HTR-8/SVneo (cell line): ENCODE data around the gene KIAA1671.
A peak's percentile ranks its signal among the peaks of the same experiment; 100 is the strongest.

Experiments
- DNase-seq: peaks from one replicate; pipeline ENCODE4 v3.0.0; 2011; ENCODE audit warnings: low spot score, mixed read lengths; ENCODE audit not compliant: insufficient read length
- FAIRE-seq: peaks from 2 replicates; lab custom pipeline; 2011; peaks lifted over from hg19 to GRCh38; lab: Jason Lieb, UNC

KIAA1671 gene

DNA sequence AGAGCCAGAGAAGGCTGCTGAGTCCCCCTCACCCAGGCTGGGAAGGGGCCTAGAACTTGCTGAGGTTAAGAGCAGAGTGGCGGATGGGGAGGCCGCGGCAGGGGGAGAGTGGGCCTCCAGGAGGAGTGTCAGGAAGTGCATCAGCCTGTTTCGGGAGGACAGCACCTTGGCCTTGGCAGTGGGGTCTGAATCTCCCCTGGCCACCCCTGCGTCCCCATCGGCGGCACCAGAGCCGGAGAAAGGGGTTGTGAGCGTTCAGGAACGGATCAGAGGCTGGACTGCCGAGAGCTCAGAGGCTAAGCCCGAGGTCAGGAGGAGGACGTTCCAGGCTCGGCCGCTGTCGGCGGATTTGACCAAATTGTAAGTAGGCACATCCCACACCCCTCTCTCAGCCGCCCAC lies 76.7 kb downstream of the KIAA1671 start:
- FAIRE-seq (no peak), DNase-seq (no peak)

GRCh38 chr22:25030636-25031035 lies 78.1 kb downstream of the KIAA1671 start:
- no peak for DNase-seq
- FAIRE-seq = no peak

DNA sequence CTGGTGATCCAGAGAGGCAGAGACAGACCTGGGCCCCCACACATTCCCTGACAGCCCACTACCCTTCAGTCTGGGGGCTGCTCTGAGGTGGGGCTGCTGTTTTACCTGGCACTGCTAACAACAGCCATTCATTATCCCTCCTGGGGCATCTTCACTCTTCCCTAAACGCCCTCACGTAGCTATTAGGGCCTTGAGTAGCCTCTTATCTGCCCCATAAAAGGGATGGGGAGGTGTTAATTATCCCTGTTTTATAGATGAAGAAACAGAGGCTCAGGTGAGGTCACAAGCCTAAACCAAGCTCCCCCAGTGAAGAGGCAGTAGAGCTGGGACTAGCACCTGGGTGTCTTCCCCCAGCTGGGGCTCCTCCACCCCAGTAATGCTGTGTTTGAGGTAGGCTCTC lies 79.5 kb downstream of the KIAA1671 start:
- FAIRE-seq = no peak

DNA sequence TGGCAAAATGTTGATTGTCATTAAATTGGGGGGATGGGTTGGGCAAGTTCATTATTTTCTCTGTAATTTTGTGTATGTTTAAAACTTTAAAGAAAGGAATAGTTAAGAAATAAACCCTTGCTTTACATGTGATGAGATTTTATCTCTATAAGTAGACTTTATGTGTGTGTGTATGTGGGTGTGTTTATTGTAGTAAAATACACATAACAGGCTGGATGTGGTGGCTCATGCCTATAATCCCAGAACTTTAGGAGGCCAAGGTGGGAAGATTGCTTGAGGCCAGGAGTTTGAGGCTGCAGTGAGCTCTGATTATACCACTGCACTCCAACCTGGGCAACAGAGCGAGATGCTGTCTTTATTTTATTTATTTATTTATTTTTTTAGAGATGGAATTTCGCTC lies 83.2 kb downstream of the KIAA1671 start:
- no peak for FAIRE-seq
- DNase-seq = no peak

More for the DNA sequence above, 79.5 kb downstream of the KIAA1671 start:
- DNase-seq = no peak

DNA sequence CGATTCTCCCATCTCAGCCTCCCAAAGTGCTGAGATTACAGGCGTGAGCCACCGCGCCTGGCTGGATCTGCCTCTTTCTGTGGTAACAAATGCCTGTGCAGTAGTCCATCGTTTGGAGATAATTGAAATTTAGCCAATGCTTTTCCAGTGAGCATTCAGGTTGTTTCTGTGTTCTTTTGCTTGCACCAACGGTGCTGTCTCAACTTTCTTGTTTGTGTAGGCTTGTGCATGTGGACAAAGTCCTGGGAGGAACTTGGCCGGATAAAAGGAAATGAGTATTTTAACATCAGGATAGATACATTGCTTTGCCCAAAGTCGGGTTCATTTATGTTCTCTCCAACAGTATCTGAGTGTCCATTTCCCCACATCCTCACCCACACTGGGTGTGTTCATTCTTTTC lies 85.7 kb downstream of the KIAA1671 start:
- FAIRE-seq (no peak), DNase-seq (no peak)

- DNase-seq = no peak
- no peak for FAIRE-seq
Measured at GRCh38 chr22:25038771-25039170, 86.3 kb downstream of the KIAA1671 start.

DNA sequence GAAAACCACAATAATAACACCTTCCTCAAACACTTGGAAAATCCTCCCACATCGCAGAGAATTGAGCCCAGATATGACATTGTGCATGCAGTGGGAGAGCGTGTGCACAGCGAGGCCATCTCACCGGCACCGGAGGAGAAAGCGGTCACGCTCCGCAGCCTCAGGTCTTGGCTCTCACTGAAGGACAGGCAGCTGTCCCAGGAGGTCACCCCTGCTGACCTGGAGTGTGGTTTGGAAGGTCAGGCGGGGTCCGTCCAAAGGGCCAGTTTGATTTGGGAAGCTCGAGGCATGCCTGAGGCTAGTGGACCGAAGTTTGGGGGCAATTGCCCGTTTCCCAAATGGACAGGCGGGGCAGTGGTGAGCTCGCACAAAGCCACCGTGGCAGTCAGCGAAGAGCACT lies 86.7 kb downstream of the KIAA1671 start:
- DNase-seq (no peak), FAIRE-seq (no peak)

DNA sequence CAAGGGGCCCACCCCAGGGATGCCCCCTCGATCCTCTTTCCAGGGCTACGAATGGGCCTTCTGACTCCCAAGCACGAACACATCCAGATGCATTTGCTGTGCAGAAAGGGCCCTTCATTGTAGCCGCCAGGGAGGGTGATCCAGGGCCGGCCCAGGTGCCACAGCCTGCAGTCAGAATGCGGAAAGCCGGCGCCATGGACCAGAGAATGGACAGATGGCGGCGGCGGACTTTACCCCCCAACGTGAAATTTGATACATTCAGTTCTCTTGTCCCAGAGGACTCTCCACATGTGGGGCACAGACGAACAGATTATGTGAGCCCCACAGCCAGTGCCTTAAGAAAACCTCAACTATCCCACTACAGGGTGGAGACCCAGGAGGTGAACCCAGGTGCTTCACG lies 87.2 kb downstream of the KIAA1671 start:
- DNase-seq = no peak
- no peak for FAIRE-seq

DNA sequence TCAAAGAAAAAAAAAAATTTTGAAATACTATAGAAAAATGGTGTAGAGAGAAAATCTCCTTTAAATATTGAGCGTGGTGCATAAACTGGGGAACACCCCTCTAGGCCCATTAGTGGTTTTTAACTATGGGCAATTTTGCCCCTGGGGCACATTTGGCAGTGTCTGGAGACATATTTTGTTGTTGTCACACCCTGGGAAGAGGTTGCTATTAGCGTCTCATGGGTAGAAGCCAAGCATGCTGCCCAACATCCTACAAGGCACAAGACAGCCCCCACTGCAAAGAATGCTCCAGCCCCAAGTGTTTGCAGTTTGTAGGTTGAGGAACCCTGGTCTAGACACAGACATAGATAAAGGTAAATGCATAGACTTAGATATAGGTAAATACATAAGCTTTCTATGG lies 92.6 kb downstream of the KIAA1671 start:
- FAIRE-seq = no peak
- DNase-seq = no peak

- no peak for FAIRE-seq
- DNase-seq = no peak
Measured at GRCh38 chr22:25048071-25048470, 95.6 kb downstream of the KIAA1671 start.

DNA sequence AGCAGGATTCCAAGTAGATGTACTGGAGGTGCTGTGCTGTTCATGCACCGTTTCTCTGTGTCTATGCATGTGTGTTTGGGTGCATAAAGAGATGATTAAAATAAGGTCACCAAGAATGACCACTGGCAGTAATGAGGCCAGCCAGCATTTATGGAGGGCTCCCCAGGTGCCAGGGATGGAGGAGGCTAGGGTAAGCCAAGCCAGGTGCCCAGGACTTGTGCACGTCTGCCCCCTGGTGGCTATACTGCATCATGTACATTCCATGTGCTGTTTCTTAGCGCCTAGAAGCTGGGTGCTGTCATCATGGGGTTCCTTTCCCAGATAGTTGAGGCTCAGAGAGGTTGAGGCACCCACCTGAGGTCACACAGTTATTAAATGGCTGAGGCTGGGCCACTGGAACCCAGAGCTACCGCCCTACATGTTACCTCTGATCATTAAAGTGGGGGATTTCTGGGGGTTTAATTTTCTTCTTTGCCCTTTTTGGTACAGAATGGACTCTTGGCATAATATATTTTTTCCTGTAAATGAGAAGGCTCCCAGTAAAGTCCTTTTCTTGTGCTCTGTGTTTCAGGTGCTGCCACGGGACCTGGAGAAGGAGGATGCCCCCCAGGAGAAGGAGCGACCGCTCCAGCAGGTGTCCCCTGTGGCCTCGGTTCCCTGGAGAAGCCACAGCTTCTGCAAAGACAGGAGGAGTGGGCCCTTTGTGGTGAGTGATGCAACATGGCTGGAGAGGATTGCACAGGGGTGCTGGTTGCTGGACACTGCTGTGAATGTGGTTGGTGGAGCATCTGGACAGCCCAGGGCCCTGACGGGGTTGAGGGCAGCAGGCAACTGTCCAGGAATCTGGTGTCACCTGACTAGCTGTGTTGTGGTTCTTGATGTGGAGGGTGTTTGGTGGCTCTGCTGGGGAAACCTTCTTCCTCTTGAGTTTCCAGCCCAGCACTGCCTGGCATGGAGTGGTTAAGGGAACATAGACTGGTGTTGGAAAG lies 96.4 kb downstream of the KIAA1671 start:
- FAIRE-seq = no peak
- peak; percentile 64 for DNase-seq

DNA sequence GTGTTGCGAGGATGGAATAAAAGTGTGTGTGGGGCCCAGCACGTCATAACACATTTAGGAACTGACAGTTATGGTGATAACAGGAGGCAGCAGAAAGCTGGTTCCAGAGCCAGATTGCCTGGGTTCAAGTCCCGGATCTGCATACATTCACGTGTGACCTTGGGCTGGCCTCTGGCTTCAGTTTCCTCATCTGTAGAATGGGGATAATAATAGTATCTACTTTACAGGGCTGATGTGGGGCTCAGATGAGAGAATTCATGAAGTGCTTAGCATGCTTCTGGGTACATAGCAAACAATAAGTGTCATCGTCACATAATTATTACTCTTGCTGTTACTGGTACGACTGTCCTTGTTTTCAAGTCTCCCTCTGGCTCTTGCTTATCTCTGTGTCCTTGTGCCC lies 97.3 kb downstream of the KIAA1671 start:
- no peak for FAIRE-seq
- no peak for DNase-seq

GRCh38 chr22:25050566-25050965 lies 98.0 kb downstream of the KIAA1671 start:
- FAIRE-seq (no peak), DNase-seq (no peak)

- DNase-seq = no peak
- FAIRE-seq = no peak
Measured at GRCh38 chr22:25051073-25051472, 98.6 kb downstream of the KIAA1671 start.

- FAIRE-seq (no peak), DNase-seq (no peak)
Measured at GRCh38 chr22:25051983-25052710, 99.6 kb downstream of the KIAA1671 start.

- FAIRE-seq (no peak), DNase-seq (no peak)
Measured at GRCh38 chr22:25053153-25053805, 100.8 kb downstream of the KIAA1671 start.

- no peak for FAIRE-seq
- no peak for DNase-seq
Measured at GRCh38 chr22:25054943-25055511, 102.5 kb downstream of the KIAA1671 start.

- FAIRE-seq (no peak), DNase-seq (peak; percentile 59)
Measured at GRCh38 chr22:25057013-25057881, 104.7 kb downstream of the KIAA1671 start.

DNA sequence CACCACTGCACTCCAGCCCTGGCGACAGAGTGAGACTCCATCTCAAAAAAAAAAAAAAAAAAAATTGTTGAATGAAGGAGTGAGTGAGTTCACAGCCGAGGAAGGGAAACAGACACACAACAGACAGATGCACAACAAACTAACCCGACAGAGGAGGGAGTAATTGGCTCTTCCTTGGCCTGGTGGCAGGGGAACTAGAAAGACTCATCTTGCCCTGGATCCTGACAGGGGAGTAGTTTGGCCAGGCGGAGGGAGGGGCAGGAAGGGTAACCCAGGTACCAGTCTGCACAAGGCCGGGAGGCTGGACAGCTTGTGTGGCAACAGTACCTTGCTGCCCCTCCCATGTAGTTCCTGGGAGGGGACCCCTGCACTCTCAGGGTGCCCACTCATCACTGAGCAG lies 106.9 kb downstream of the KIAA1671 start:
- no peak for FAIRE-seq
- no peak for DNase-seq
